Activated CD4-positive, alpha-beta T cell treated with anti-CD3 and anti-CD28 coated beads for 36 hours (primary cell): Measurements from ENCODE around the gene HDAC4. TPM values are rescaled to one million over a fixed set of nuclear protein-coding genes. Genes with fewer than 3 reads are reported as not detected.

ENCODE experiments used
- ATAC-seq: fragments of 200-7000 bp; cut with Tn5 transposase; one replicate; pipeline ENCODE4 v1.10.0; 2021; ENCODE audit warnings: mild to moderate bottlenecking, moderate library complexity
- CTCF ChIA-PET: fragments of 350-600 bp; sonication (Branson Sonifier 250); formaldehyde crosslinking; loops from one replicate; lab custom pipeline; 2021; ENCODE audit warnings: antibody characterized with exemption; lab: Charles Lee
- POLR2A ChIA-PET: fragments of 350-600 bp; sonication (Branson Sonifier 250); formaldehyde crosslinking; loops from one replicate; lab custom pipeline; 2021; ENCODE audit warnings: antibody characterized with exemption, inconsistent platforms; lab: Charles Lee
- DNase-seq: peaks from one replicate; pipeline ENCODE4 v3.0.0-alpha.2; 2020
- H3K27ac Mint-ChIP-seq: one replicate; pipeline ENCODE4 v1.8.0; 2021; ENCODE audit warnings: mixed read lengths
- H3K27me3 Mint-ChIP-seq: one replicate; pipeline ENCODE4 v1.8.0; 2021; ENCODE audit warnings: mixed read lengths
- H3K36me3 Mint-ChIP-seq: one replicate; pipeline ENCODE4 v1.8.0; 2021; ENCODE audit warnings: low read depth, mixed read lengths
- H3K4me1 Mint-ChIP-seq: one replicate; pipeline ENCODE4 v1.8.0; 2021; ENCODE audit warnings: mixed read lengths
- H3K4me3 Mint-ChIP-seq: one replicate; pipeline ENCODE4 v1.8.0; 2021; ENCODE audit warnings: mild to moderate bottlenecking, moderate library complexity, mixed read lengths
- H3K9me3 Mint-ChIP-seq: one replicate; pipeline ENCODE4 v1.8.0; 2021; ENCODE audit warnings: low read depth, mixed read lengths
- intact Hi-C, 2 experiments: fragments of 100-400 bp; cut with DNase I in 1 of 2; cut with micrococcal nuclease in 1 of 2; formaldehyde crosslinking; loops; one replicate each; pipeline versions ENCODE4 v1.14.2 to v1.15.1; 2022 to 2024; cut with DNase I, micrococcal nuclease
- total RNA-seq, 2 experiments: library from RNA; stranded (reverse); gene quantifications; one replicate each; pipeline ENCODE4 v1.2.3, GENCODE V29; 2021

The HDAC4 gene
- total RNA-seq, 2 experiments from 2014 or later: 25.4 to 30.4 TPM

DNA sequence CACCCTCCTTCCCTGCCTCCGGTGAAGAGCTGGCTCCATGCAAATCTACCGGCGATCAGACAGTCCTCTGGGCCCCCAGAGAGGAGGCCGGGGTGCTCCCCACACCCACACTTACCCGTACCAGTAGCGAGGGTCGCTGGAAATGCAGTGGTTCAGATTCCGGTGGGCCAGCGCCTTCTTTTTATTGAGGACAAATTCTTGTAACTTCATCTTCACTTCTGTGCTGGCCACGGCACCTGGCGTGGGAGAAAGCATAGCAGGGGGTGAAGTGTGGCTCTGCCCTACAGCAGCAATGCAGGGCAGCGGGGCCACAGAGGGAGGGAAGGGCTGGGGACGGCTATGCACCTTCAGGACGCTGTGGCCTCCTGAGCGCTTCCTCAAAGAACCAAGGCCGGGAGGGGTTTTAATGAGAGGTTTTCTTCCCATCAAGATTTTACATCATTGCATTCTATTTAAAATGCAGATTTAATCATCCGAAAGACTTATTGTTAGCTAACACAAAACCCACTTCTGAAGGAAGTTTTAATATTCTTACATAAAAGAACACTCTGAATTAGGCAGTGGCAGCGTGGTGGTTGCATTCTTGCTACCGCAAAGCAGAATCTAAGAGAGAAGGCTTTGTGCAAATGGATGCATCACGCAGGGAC lies 237.0 kb downstream of the HDAC4 start:
- DNase-seq (no peak), ATAC-seq (no peak)
- no peaks in the 10 kb centered on the region for H3K27me3 Mint-ChIP-seq
- H3K9me3 Mint-ChIP-seq: no peaks in the 10 kb centered on the region
- H3K27ac Mint-ChIP-seq: no peak overlapping the region
- POLR2A ChIA-PET: no interaction called here
- peaks cover 17% of the 10 kb centered on the region for H3K4me1 Mint-ChIP-seq
- intact Hi-C loops: no loop called here
- H3K36me3 Mint-ChIP-seq: peaks cover 25% of the 10 kb centered on the region
- CTCF ChIA-PET: no interaction called here
- H3K4me3 Mint-ChIP-seq: no peak overlapping the region

DNA sequence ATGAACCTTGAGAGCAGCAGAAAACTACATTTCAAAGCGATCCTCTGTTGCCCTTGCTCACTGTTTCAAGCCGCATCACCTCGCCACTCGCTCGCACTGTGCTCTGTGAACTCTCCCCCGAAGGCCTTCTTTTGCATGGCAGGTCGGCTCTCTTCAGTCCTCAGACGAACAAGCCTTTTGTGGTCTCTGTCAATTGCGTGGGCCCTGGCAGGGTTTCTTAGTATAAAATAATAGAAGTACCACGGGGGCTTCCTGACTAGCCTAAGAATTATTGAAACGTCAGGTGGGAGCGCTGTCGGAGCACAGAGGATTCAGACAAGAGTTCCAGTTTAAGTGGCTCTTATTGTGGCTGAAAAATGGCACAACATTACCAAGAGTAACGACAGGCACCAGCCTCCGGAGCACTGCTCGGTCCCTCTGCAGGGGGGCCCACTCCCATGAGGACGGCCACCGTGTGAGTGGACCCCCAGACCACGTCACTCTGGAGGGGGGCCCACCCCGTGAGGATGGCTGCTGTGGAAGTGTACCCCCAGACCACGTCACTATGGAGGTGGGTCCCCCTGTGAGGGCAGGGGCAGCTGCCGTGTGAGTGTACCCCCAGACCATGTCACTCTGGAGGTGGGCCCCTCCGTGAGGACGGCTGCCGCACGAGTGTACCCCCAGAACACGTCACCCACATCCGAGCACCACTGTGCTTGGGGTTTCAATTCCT lies 237.7 kb downstream of the HDAC4 start:
- Mint-ChIP-seq H3K9me3 (no peaks in the 10 kb centered on the region), H3K27me3 (no peaks in the 10 kb centered on the region), H3K4me3 (no peak overlapping the region), H3K27ac (no peak overlapping the region), H3K4me1 (peaks cover 17% of the 10 kb centered on the region), H3K36me3 (peaks cover 27% of the 10 kb centered on the region)
- ATAC-seq (no peak), DNase-seq (peak; percentile 3)
- CTCF ChIA-PET: no interaction called here
- intact Hi-C loops: no loop called here
- POLR2A ChIA-PET: interaction anchor here (0.8 kb wide), 1 partner anchor 565 kb away, joined by 3 read pairs; no protein-coding TSS in a partner anchor

DNA sequence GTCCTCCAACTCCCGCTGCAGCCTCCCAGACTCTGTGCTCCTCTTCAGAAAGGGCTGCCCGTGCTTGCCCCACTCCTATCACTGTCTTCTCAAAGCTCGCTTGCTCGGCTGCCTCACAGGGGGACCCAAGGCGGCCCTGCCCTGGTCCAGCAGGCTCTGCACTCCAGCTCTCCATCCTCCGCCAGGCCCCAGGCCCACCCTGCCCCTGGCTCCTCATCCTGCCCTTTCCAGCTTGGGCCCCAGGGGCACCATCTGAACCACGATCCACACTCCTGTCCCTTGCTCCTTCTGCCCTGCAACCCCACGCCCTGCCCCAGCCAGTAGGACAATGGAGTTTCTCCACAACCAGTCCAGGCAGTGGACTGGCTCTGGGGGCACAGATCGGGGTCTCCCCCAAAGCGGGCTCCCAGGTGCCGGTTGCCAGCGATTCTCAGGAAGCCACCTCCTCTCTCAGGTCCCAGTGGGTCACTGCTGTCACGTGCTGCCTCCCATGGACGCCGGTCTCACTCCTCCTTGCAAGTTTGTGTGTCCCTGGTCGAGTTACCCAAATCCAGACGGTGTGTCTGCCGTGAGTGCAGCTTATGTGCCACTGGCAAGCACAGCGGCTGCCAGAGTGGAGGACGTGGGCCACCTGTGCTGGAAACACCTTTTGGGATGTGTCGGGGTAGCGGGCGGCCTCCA lies 238.5 kb downstream of the HDAC4 start:
- Mint-ChIP-seq H3K4me1 (peaks cover 17% of the 10 kb centered on the region), H3K4me3 (no peak overlapping the region), H3K27ac (no peak overlapping the region), H3K27me3 (no peaks in the 10 kb centered on the region), H3K9me3 (no peaks in the 10 kb centered on the region), H3K36me3 (peaks cover 27% of the 10 kb centered on the region)
- no peak for ATAC-seq
- intact Hi-C loops: no loop called here
- POLR2A ChIA-PET: interaction anchor here (0.8 kb wide), 1 partner anchor 566 kb away, joined by 3 read pairs; no protein-coding TSS in a partner anchor
- DNase-seq: no peak
- CTCF ChIA-PET: no interaction called here

DNA sequence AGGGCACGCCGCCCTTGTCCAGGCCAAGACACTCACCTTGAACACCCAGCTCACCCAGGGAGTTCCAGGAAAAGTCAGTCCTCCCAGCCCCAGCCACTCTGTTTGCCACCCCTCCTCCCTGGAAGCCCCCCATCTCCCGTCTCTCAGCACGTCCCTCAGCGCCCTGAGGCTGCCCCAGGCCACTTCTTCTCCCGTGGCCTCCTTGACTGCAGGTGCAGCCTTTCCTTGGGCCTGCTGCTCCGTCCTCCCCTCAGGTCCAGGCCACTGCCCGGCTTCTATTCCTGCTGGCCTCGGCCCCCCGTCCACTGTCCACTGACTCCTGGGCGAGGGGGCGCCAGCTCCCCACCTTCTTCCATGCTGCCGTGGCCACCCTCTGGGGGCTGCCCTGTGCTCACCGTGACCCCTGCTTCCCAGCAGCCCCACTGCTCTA lies 239.1 kb downstream of the HDAC4 start:
- intact Hi-C loops: no loop called here
- ATAC-seq: no peak
- DNase-seq: no peak
- ChIA-PET POLR2A (no interaction called here), CTCF (no interaction called here)
- H3K4me3 Mint-ChIP-seq: no peak overlapping the region
- no peaks in the 10 kb centered on the region for H3K27me3 Mint-ChIP-seq
- peaks cover 17% of the 10 kb centered on the region for H3K4me1 Mint-ChIP-seq
- no peaks in the 10 kb centered on the region for H3K9me3 Mint-ChIP-seq
- H3K36me3 Mint-ChIP-seq: peaks cover 27% of the 10 kb centered on the region
- H3K27ac Mint-ChIP-seq: no peak overlapping the region

DNA sequence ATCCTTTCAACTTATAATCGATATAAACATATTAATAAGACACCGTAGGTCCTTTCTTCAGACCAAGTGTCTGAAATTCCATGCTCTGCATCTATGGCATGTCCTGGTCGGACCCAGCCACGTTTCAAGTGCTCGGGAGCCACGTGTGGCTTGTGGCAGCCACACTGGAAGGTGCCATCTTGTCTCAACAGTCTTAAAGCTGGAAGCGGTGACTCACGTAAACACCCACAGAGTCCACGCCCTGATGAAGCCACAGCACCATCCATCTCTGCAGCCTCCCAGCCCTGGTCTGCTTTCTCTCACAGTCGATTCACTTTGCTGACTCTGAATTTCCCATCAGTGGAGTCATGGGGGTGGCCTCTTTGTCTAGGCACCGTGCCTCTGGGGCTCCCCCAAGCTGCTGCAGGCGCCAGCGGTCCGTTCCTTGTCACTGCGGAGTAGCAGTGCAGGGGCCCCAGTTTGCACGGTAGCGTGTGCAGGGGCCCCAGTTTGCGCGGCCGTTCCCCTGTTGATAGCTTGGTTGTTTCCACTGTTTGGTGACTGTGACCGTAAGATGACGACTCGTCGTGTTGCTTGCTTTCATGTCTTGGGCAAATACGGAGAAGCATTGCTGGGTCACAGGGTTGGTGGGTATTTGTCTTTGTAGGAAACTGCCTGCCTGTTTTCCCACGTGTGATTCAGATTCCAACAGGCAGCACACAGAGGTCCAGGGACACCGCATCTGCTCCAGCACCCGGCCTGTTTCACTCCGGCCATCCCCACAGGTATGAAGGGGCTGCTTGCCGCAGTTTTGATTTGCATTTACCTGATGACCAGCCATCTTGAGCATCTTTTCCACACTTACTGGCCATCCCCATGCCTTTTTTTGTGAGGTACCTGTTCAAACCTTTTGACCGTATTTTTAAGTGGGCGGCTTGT lies 240.3 kb downstream of the HDAC4 start:
- peaks cover 17% of the 10 kb centered on the region for H3K4me1 Mint-ChIP-seq
- no peaks in the 10 kb centered on the region for H3K9me3 Mint-ChIP-seq
- no peak overlapping the region for H3K27ac Mint-ChIP-seq

DNA sequence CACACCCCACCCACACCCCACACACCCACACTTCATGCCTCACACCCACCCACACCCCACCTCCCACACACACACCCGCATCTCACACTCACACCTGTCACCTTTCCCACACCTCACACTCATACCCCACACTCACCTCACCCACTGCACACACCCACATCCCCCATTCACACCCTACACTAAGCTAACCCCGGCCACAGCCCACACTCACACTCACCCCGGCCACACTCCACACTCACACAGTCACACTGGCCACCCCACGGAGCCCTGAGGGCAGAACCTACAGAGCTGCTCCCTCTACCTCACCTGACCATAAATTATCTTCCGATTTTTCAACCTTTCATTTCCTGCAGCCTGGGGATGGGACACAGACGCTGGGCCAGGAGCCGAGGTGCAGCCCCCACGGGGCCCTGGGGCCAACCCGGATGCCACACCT lies 241.3 kb downstream of the HDAC4 start:
- no peak for ATAC-seq
- Mint-ChIP-seq H3K36me3 (peaks cover 38% of the 10 kb centered on the region), H3K27me3 (no peaks in the 10 kb centered on the region), H3K4me3 (no peak overlapping the region), H3K9me3 (no peaks in the 10 kb centered on the region), H3K4me1 (peaks cover 8% of the 10 kb centered on the region), H3K27ac (no peak overlapping the region)
- no peak for DNase-seq
- POLR2A ChIA-PET: no interaction called here
- intact Hi-C loops: no loop called here
- CTCF ChIA-PET: interaction anchor here (0.6 kb wide), 1 partner anchor 181 kb away, joined by 4 read pairs; no protein-coding TSS in a partner anchor

More for the DNA sequence above, 240.3 kb downstream of the HDAC4 start:
- intact Hi-C loops: no loop called here
- H3K27me3 Mint-ChIP-seq: no peaks in the 10 kb centered on the region
- POLR2A ChIA-PET: no interaction called here
- no peak for ATAC-seq
- H3K36me3 Mint-ChIP-seq: peaks cover 28% of the 10 kb centered on the region
- CTCF ChIA-PET: interaction anchor here (0.6 kb wide), 1 partner anchor 180 kb away, joined by 4 read pairs; no protein-coding TSS in a partner anchor
- no peak overlapping the region for H3K4me3 Mint-ChIP-seq
- peak; percentile 32 for DNase-seq

DNA sequence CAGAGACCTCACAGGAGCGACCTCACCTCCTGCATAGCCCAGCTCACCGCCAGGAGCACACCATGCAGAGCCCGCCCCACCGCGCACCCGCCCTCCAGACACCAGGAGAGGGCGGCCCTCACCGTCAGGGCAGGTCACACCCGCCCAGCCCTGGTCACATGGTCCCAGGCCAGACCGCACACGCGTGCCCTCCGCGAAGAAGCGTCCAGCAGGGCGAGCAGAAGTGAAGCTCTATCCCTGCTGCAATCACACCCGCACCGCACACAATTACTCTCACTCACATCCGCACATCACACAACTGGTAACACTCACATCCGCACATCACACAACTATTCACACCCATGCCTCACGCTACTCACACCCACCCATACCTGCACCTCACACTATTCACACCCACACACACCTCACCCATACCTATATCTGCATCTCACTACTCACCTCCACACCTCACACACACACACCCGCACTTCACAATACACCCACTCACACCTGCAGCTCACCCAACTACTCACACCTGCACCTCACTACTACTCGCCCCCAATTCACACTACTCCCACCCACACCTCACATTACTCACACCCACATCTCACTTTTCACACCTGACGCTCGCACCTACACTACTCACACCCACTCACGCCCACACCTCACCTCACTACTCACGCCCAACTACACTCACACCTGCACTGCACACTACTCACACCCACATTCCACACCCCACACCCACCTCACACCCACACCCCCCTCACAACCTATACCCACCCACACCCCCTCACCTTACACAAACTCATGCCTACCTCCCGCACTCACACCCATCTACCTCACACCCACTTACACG lies 242.0 kb downstream of the HDAC4 start:
- intact Hi-C loops: no loop called here
- no peaks in the 10 kb centered on the region for H3K9me3 Mint-ChIP-seq
- DNase-seq (no peak), ATAC-seq (no peak)
- no peak overlapping the region for H3K4me3 Mint-ChIP-seq
- peaks cover 44% of the 10 kb centered on the region for H3K36me3 Mint-ChIP-seq
- peaks cover 4% of the 10 kb centered on the region for H3K4me1 Mint-ChIP-seq
- H3K27ac Mint-ChIP-seq: peak overlapping the region; percentile 4
- ChIA-PET POLR2A (no interaction called here), CTCF (no interaction called here)
- H3K27me3 Mint-ChIP-seq: no peaks in the 10 kb centered on the region

DNA sequence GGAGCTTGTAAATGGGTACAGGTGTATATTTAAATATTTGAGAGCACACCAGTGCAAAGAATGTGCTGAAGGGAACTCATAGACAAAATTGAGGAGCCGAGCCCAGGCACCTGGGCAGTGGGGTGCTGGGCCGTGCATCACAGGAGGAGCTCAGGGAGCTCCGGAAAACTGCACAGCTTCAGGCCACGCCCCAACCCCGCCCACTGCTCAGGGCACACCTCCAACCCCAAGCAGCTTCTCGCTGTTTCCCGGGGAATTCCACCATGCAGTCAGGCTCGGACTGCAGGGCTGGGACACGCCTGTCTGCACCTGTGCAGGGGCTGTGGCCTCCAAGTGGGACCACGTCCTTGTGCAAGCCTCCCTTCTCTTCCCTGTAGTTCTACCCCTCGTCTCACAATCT lies 243.0 kb downstream of the HDAC4 start:
- POLR2A ChIA-PET: interaction anchor here (0.5 kb wide), 1 partner anchor 631 kb away, joined by 5 read pairs; no protein-coding TSS in a partner anchor
- H3K4me1 Mint-ChIP-seq: peaks cover 4% of the 10 kb centered on the region
- H3K36me3 Mint-ChIP-seq: peaks cover 51% of the 10 kb centered on the region
- ATAC-seq (no peak), DNase-seq (no peak)
- H3K27ac Mint-ChIP-seq: no peak overlapping the region
- H3K27me3 Mint-ChIP-seq: no peaks in the 10 kb centered on the region
- H3K4me3 Mint-ChIP-seq: no peak overlapping the region
- intact Hi-C loops: no loop called here
- H3K9me3 Mint-ChIP-seq: no peaks in the 10 kb centered on the region
- CTCF ChIA-PET: interaction anchor here (1.1 kb wide), 1 partner anchor 15 kb away, joined by 3 read pairs; no protein-coding TSS in a partner anchor

DNA sequence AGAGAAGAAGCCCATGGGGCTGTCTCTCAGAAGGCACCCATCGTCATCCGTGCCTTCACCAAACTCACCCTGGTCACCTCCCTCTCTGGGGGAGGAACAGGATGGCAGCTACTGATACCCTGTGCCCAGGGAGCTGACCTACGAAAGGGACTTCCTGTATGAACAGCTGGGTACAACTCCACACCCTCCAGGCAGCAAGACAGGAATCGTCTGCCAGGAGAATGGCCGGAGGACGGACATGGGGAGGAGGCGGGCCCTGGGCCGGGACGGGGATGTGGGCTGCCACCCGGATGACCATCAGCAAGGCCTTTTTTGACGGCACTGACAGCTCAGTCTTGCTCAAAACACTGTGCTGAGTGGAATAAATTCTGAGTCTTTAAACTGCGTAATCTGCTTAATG lies 243.6 kb downstream of the HDAC4 start:
- no peak for DNase-seq
- H3K36me3 Mint-ChIP-seq: peaks cover 51% of the 10 kb centered on the region
- no peak for ATAC-seq
- intact Hi-C loops: no loop called here
- no peaks in the 10 kb centered on the region for H3K9me3 Mint-ChIP-seq
- peaks cover 4% of the 10 kb centered on the region for H3K4me1 Mint-ChIP-seq
- H3K27ac Mint-ChIP-seq: no peak overlapping the region
- POLR2A ChIA-PET: no interaction called here
- CTCF ChIA-PET: interaction anchor here (1.1 kb wide), 1 partner anchor 14 kb away, joined by 3 read pairs; no protein-coding TSS in a partner anchor
- no peaks in the 10 kb centered on the region for H3K27me3 Mint-ChIP-seq
- no peak overlapping the region for H3K4me3 Mint-ChIP-seq

DNA sequence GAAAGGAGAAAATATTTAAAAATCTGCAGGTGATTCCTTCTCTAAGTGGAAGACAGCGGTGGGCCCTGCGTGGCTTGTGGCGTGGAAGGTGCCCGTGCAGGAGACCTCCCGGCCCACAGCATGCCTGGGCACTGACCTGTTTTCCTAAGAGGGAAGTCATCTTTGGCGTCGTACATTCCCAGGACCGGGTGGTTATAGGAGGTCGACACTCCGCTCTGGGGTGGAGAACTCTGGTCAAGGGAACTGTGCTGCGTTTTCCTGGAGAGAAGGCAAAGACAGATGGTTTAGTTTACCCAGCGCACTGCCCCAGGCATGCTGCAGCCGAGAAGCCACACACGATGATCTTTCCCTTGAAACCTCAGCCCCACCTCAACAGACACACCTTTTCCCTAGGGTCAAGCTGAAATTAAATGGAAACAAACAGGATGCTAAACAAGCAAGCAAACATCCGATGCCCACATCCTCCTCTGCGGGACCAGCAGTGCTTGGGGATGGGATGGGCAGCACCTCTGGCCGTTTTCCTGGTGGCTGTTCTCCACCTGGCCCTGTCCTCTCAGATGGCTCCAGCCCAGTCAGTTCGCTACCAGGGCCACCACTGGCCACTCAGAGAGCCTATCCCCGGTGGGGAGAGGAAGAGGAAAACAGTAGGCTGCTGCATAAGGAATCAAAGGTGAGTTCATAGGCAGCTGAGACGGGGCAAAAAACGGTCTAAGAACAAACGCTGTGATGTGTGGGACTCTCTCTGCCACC lies 244.1 kb downstream of the HDAC4 start:
- intact Hi-C loops: no loop called here
- H3K4me3 Mint-ChIP-seq: no peak overlapping the region
- DNase-seq (no peak), ATAC-seq (no peak)
- H3K36me3 Mint-ChIP-seq: peaks cover 56% of the 10 kb centered on the region
- CTCF ChIA-PET: interaction anchor here (1.1 kb wide), 1 partner anchor 14 kb away, joined by 3 read pairs; no protein-coding TSS in a partner anchor
- H3K27ac Mint-ChIP-seq: no peak overlapping the region
- H3K27me3 Mint-ChIP-seq: no peaks in the 10 kb centered on the region
- H3K9me3 Mint-ChIP-seq: no peaks in the 10 kb centered on the region
- peaks cover 4% of the 10 kb centered on the region for H3K4me1 Mint-ChIP-seq
- POLR2A ChIA-PET: no interaction called here
